ENCODE results near the gene SLC37A4.

DNA sequence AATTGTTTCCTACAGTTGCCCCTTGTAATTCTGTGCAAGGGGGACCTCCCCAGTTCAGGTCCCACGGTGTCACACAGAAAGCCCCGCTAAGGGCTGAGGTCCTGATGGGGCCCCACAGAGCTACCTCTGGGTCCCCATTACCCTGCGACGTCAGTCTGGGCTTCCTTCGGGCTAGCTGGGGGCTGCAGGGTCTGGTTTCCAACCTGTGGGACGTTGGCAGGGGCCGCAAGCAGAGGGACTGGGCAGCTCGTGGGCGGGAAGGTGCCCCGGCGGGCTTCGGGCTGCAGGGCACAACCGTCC, 698 bp downstream of the SLC37A4 start:
- no peak for TF ChIP-seq CTCF (IDR thresholded peaks at IDR 0.05)
- TF ChIP-seq POLR2A (IDR thresholded peaks at IDR 0.05), result no peak

Data from testis (tissue), 2 donors.